HCT116 (cell line): ENCODE measurements around the gene AMPD3. TPM values are rescaled to one million over a fixed set of nuclear protein-coding genes. Genes with fewer than 3 reads are reported as not detected.
A peak's percentile ranks its signal among the peaks of the same experiment; 100 is the strongest.

Source experiments
- ATAC-seq: fragments of 200-7000 bp; cut with Tn5 transposase; 2 replicates; pipeline ENCODE4 v1.9.1; 2020; ENCODE audit warnings: mild to moderate bottlenecking, moderate library complexity
- BruUV-seq: library from RNA; stranded (reverse); fragments of 400-500 nt; replicated peaks from 2 replicates; lab custom pipeline; 2021; lab: Mats Ljungman, UMichigan
- CTCF ChIA-PET: fragments of 300-600 bp; sonication (Branson Sonifier 250); formaldehyde crosslinking; loops from one replicate; lab custom pipeline; 2021; ENCODE audit warnings: antibody characterized with exemption; lab: Charles Lee
- POLR2A ChIA-PET: fragments of 300-600, 350-600 bp; sonication (Branson Sonifier 250); formaldehyde crosslinking; loops from one replicate; lab custom pipeline; 2021; ENCODE audit warnings: antibody characterized with exemption; lab: Charles Lee
- RAD21 ChIA-PET, 2 experiments: fragments of 300-600 bp; sonication (Branson Sonifier 250); formaldehyde crosslinking; loops; one replicate each; lab custom pipeline; 2023; ENCODE audit warnings: low total read pairs in 2 of 2; ENCODE audit not compliant: uncharacterized antibody in 2 of 2, unreplicated experiment in 2 of 2, low non-redundant PET in 1 of 2; lab: Charles Lee
- DNase-seq: peaks from one replicate; pipeline ENCODE4 v3.0.0-alpha.2; 2010; ENCODE audit warnings: low read depth, low spot score
- H2AFZ ChIP-seq: fragments of 200-600 bp; shearing (Covaris generic), sonication (generic); 2 replicates; pipeline ENCODE4 v1.6.1; 2017; ENCODE audit warnings: low read depth, mixed run types, mixed read lengths, antibody characterized with exemption, low read length; ENCODE audit not compliant: poor library complexity, severe bottlenecking
- H3K27ac ChIP-seq: 2 replicates; pipeline ENCODE4 v1.5.1; 2012; ENCODE audit warnings: low read depth, low read length
- H3K27me3 ChIP-seq: fragments of 200-600 bp; sonication (generic); 2 replicates; pipeline ENCODE4 v1.6.1; 2016; ENCODE audit warnings: mixed run types, low read length, mixed read lengths; ENCODE audit not compliant: insufficient read depth
- H3K36me3 ChIP-seq, 2 experiments: fragments of 200-500 bp in 1 of 2; fragments of 200-600 bp in 1 of 2; sonication (Bioruptor generic) in 1 of 2; sonication (generic) in 1 of 2; 2 replicates each; pipeline versions ENCODE4 v1.5.1 to v1.6.1; 2014 to 2016; ENCODE audit warnings: low read length in 2 of 2, inconsistent platforms in 1 of 2, mixed read lengths in 1 of 2, mixed run types in 1 of 2; ENCODE audit not compliant: insufficient read depth in 2 of 2, control insufficient read depth in 1 of 2
- H3K4me1 ChIP-seq, 2 experiments: fragments of 200-600 bp in 1 of 2; sonication (generic) in 1 of 2; 2 replicates each; pipeline versions ENCODE4 v1.5.1 to v1.6.1; 2012 to 2017; ENCODE audit warnings: low read length in 2 of 2, inconsistent platforms in 1 of 2, mild to moderate bottlenecking in 1 of 2, mixed read lengths in 1 of 2, mixed run types in 1 of 2, moderate library complexity in 1 of 2; ENCODE audit not compliant: insufficient read depth in 2 of 2, control insufficient read depth in 1 of 2
- H3K4me2 ChIP-seq: fragments of 200-600 bp; sonication (generic); 2 replicates; pipeline ENCODE4 v1.6.1; 2017; ENCODE audit warnings: mixed run types, low read length, mixed read lengths
- H3K4me3 ChIP-seq, 2 experiments: fragments of 200-600 bp in 1 of 2; sonication (generic) in 1 of 2; replicated peaks in 1 of 2; 2 replicates each; pipeline ENCODE4 v1.5.1; 2011 to 2016; ENCODE audit warnings: low read length in 2 of 2, control low read depth in 1 of 2, low read depth in 1 of 2, mild to moderate bottlenecking in 1 of 2, mixed read lengths in 1 of 2, mixed run types in 1 of 2
- H3K79me2 ChIP-seq: fragments of 200-600 bp; sonication (generic); 2 replicates; pipeline ENCODE4 v1.6.1; 2017; ENCODE audit warnings: mild to moderate bottlenecking, mixed run types, low read length, moderate library complexity, mixed read lengths; ENCODE audit not compliant: insufficient read depth
- H3K9ac ChIP-seq: fragments of 200-600 bp; sonication (generic); 2 replicates; pipeline ENCODE4 v1.6.1; 2016; ENCODE audit warnings: low read length, mixed read lengths
- H3K9me2 ChIP-seq: fragments of 200-600 bp; sonication (generic), shearing (Covaris generic); 2 replicates; pipeline ENCODE4 v1.6.1; 2017; ENCODE audit warnings: mixed run types, mild to moderate bottlenecking, moderate library complexity; ENCODE audit not compliant: insufficient read depth
- H3K9me3 ChIP-seq, 2 experiments: fragments of 200-500 bp in 1 of 2; fragments of 200-600 bp in 1 of 2; sonication (Bioruptor generic) in 1 of 2; sonication (generic) in 1 of 2; 2 replicates each; pipeline ENCODE4 v1.6.1; 2014 to 2017; ENCODE audit warnings: low read length in 2 of 2, mixed read lengths in 2 of 2, inconsistent platforms in 1 of 2, low read depth in 1 of 2, mild to moderate bottlenecking in 1 of 2, mixed run types in 1 of 2, moderate library complexity in 1 of 2; ENCODE audit not compliant: control insufficient read depth in 1 of 2, insufficient read depth in 1 of 2
- H4K20me1 ChIP-seq: fragments of 200-600 bp; sonication (generic), shearing (Covaris generic); 2 replicates; pipeline ENCODE4 v1.6.1; 2017; ENCODE audit warnings: mixed run types, mild to moderate bottlenecking, moderate library complexity; ENCODE audit not compliant: insufficient read depth
- CBX3 ChIP-seq: IDR thresholded peaks from 2 replicates; pipeline ENCODE4 v1.6.1; 2012; ENCODE audit warnings: low read depth
- CEBPB ChIP-seq: IDR thresholded peaks from 2 replicates; pipeline ENCODE4 v1.6.1; 2012; ENCODE audit warnings: low read depth
- CTCF ChIP-seq, 3 experiments: fragments of 200-600 bp in 1 of 3; sonication (generic) in 1 of 3; IDR thresholded peaks in 2 of 3; conservative IDR thresholded peaks in 1 of 3; 2 replicates each; pipeline ENCODE4 v1.5.1; 2012 to 2017; ENCODE audit warnings: low read depth in 2 of 3, low read length in 2 of 3, antibody characterized with exemption in 1 of 3, borderline replicate concordance in 1 of 3, control low read depth in 1 of 3, mild to moderate bottlenecking in 1 of 3, mixed read lengths in 1 of 3, mixed run types in 1 of 3, moderate library complexity in 1 of 3; ENCODE audit not compliant: insufficient read depth in 1 of 3
- ELF1 ChIP-seq: IDR thresholded peaks from 2 replicates; pipeline ENCODE4 v1.6.1; 2012; ENCODE audit warnings: low read depth, borderline replicate concordance
- FOSL1 ChIP-seq: IDR thresholded peaks from 2 replicates; pipeline ENCODE4 v1.6.1; 2012; ENCODE audit warnings: low read depth
- JUND ChIP-seq: IDR thresholded peaks from 2 replicates; pipeline ENCODE4 v1.6.1; 2012
- MAX ChIP-seq: IDR thresholded peaks from 2 replicates; pipeline ENCODE4 v1.6.1; 2012
- POLR2A ChIP-seq: IDR thresholded peaks from 2 replicates; pipeline ENCODE4 v1.7.0; 2011; ENCODE audit warnings: borderline replicate concordance; ENCODE audit not compliant: insufficient read depth, insufficient read length; ENCODE audit errors: extremely low read depth
- POLR2AphosphoS5 ChIP-seq: IDR thresholded peaks from 2 replicates; pipeline ENCODE4 v1.6.1; 2011; ENCODE audit warnings: mild to moderate bottlenecking, low read depth, low read length, moderate library complexity
- RAD21 ChIP-seq: IDR thresholded peaks from 2 replicates; pipeline ENCODE4 v1.6.1; 2012; ENCODE audit warnings: low read depth, mild to moderate bottlenecking
- SIN3A ChIP-seq: IDR thresholded peaks from 2 replicates; pipeline ENCODE4 v1.6.1; 2012; ENCODE audit warnings: low read depth
- TCF7L2 ChIP-seq: IDR thresholded peaks from 2 replicates; pipeline ENCODE4 v1.7.0; 2011; ENCODE audit warnings: borderline replicate concordance, inconsistent platforms; ENCODE audit not compliant: insufficient read depth, insufficient read length; ENCODE audit errors: extremely low read depth
- ZBTB33 ChIP-seq: IDR thresholded peaks from 2 replicates; pipeline ENCODE4 v1.6.1; 2011; ENCODE audit warnings: mild to moderate bottlenecking, low read length, moderate library complexity; ENCODE audit not compliant: insufficient replicate concordance; ENCODE audit errors: extremely low read depth
- ZFX ChIP-seq: fragments of 450-650 bp; IDR thresholded peaks from 2 replicates; pipeline ENCODE4 v1.6.1; 2017
- intact Hi-C: fragments of 100-400 bp; cut with micrococcal nuclease; formaldehyde crosslinking; loops from 2 replicates; pipeline ENCODE4 v1.10.0; 2022
- total RNA-seq: library from RNA; stranded (reverse); gene quantifications from one replicate; pipeline ENCODE4 v1.2.1, GENCODE V29; 2021; ENCODE audit not compliant: unreplicated experiment

Gene AMPD3
- total RNA-seq, 1 experiment from 2014 or later = 25.9 TPM

- ChIA-PET RAD21 (interaction anchor here (0.6 to 1.5 kb wide), 6 partner anchors 84 to 195 kb away, joined by 3 to 5 read pairs (median 3); partner anchors contain the start of gene AMPD3 (in 1 of the 2)), POLR2A (interaction anchor here (1.0 to 1.9 kb wide), 11 partner anchors 9 to 134 kb away, joined by 3 to 15 read pairs (median 5); partner anchors contain the start of gene AMPD3), CTCF (interaction anchor here (0.7 to 2.5 kb wide), 20 partner anchors 9 to 194 kb away, joined by 3 to 25 read pairs (median 4); no protein-coding TSS in a partner anchor)
- intact Hi-C loops = loop anchor here (5.0 kb wide), 1 partner anchor 112 kb away; no protein-coding TSS in a partner anchor
- Histone ChIP-seq H3K27me3 (no peaks in the 10 kb centered on the region), H3K36me3 (no peaks in the 10 kb centered on the region), H3K79me2 (peaks cover 54% of the 10 kb centered on the region), H4K20me1 (no peaks in the 10 kb centered on the region), H3K4me3 (peak overlapping the region; percentile 76 to 83), H2AFZ (no peak overlapping the region), H3K9me3 (no peaks in the 10 kb centered on the region), H3K9ac (peak overlapping the region; percentile 84), H3K4me1 (peaks cover 40 to 59% of the 10 kb centered on the region in 2 experiments), H3K4me2 (peak overlapping the region; percentile 90), H3K9me2 (no peaks in the 10 kb centered on the region), H3K27ac (peak overlapping the region; percentile 94)
- DNase-seq (no peak), ATAC-seq (peak; percentile 44)
- TF ChIP-seq ELF1 (no peak), ZFX (no peak), MAX (no peak), CEBPB (no peak), CBX3 (no peak), POLR2A (no peak), ZBTB33 (no peak), POLR2AphosphoS5 (no peak), FOSL1 (no peak), JUND (no peak), TCF7L2 (no peak), SIN3A (no peak), CTCF (IDR thresholded peaks at IDR 0.05 in 2 of 3, conservative IDR thresholded peaks at IDR 0.05 in 1 of 3; ENCODE audit: borderline replicate concordance in 1 of 3, insufficient read depth in 1 of 3, low read depth in 2 of 3, low read length in 2 of 3) (no peak), RAD21 (no peak)
- BruUV-seq = no TSS peak
Observed at GRCh38 chr11:10540546-10540914, 85.5 kb downstream of the AMPD3 start.
